GM12873 (cell line): ENCODE results near the gene SLC2A13.

Source experiments
- CTCF ChIP-seq: IDR thresholded peaks from 2 replicates; pipeline ENCODE4 v1.5.1; 2012; ENCODE audit warnings: low read depth, mild to moderate bottlenecking, moderate library complexity, low read length, control low read depth; ENCODE audit not compliant: insufficient read depth; ENCODE audit errors: missing control alignments

SLC2A13 gene

GRCh38 chr12:40038619-40039018 is 67.3 kb downstream of the SLC2A13 start:
- no peak for TF ChIP-seq CTCF

- no peak for TF ChIP-seq CTCF
Measured at GRCh38 chr12:40034712-40035111, 71.2 kb downstream of the SLC2A13 start.

GRCh38 chr12:40034156-40034555 is 71.7 kb downstream of the SLC2A13 start:
- no peak for TF ChIP-seq CTCF

GRCh38 chr12:40033242-40033630 is 72.6 kb downstream of the SLC2A13 start:
- TF ChIP-seq CTCF = no peak

GRCh38 chr12:40032433-40033241 is 73.2 kb downstream of the SLC2A13 start:
- TF ChIP-seq CTCF = no peak

- TF ChIP-seq CTCF = no peak
Measured at GRCh38 chr12:40031965-40032364, 73.9 kb downstream of the SLC2A13 start.

GRCh38 chr12:40028296-40028695 is 77.6 kb downstream of the SLC2A13 start:
- TF ChIP-seq CTCF = no peak
